Amygdala (tissue), 56 donors: Measurements from ENCODE around the gene ASB8.
A peak's percentile ranks its signal among the peaks of the same experiment; 100 is the strongest.
"Not testable (repeated sequence)": the region's sequence is repeated elsewhere in the genome, so short reads cannot be mapped to it uniquely, and the experiment has no call there.

Experiments
- DNase-seq, 56 donors: peaks; one replicate each; lab custom pipeline; 2025; lab: John Stamatoyannopoulos, UW

ASB8 gene

GRCh38 chr12:48183876-48184548 is 26.7 kb upstream of the ASB8 start:
- peak in 4 of 56 donors; percentile 32 to 59 (median 40) for DNase-seq

GRCh38 chr12:48183091-48183875 is 26.0 kb upstream of the ASB8 start, which contains the start of gene CCDC184:
Gene CCDC184, plus strand, starts transcription at chr12:48183644. Its CDS starts 479 bp downstream, at chr12:48184123.
- peak in 53 of 56 donors; percentile 27 to 88 (median 71) for DNase-seq

- no peak for DNase-seq
Measured at GRCh38 chr12:48182631-48183030, 25.3 kb upstream of the ASB8 start.

GRCh38 chr12:48180857-48181495 is 23.7 kb upstream of the ASB8 start:
- no peak for DNase-seq

- DNase-seq = no peak
Measured at GRCh38 chr12:48180424-48180823, 23.1 kb upstream of the ASB8 start.

- no peak for DNase-seq
Measured at GRCh38 chr12:48179466-48179865, 22.2 kb upstream of the ASB8 start.

- DNase-seq = no peak
Measured at GRCh38 chr12:48177982-48178381, 20.7 kb upstream of the ASB8 start.

- DNase-seq = no peak
Measured at GRCh38 chr12:48176417-48176751, 19.1 kb upstream of the ASB8 start.

GRCh38 chr12:48175613-48176416 is 18.5 kb upstream of the ASB8 start:
- DNase-seq = no peak

GRCh38 chr12:48169011-48169410 is 11.7 kb upstream of the ASB8 start:
- DNase-seq = no peak

- DNase-seq = no peak
Measured at GRCh38 chr12:48165089-48165981, 8.0 kb upstream of the ASB8 start.

- peak in 1 of 56 donors; percentile 8 for DNase-seq
Measured at GRCh38 chr12:48164451-48164850, 7.1 kb upstream of the ASB8 start.

GRCh38 chr12:48163150-48163747 is 5.9 kb upstream of the ASB8 start:
- no peak for DNase-seq

GRCh38 chr12:48160807-48161206 is 3.5 kb upstream of the ASB8 start:
- peak in 31 of 56 donors; percentile 9 to 71 (median 21) for DNase-seq

- no peak for DNase-seq
Measured at GRCh38 chr12:48160046-48160445, 2.7 kb upstream of the ASB8 start.

GRCh38 chr12:48157889-48158370 is 615 bp upstream of the ASB8 start:
- DNase-seq = no peak

GRCh38 chr12:48156652-48157017 is 680 bp downstream of the ASB8 start:
- no peak for DNase-seq

- DNase-seq = not testable (repeated sequence)
Measured at GRCh38 chr12:48155786-48156185, 1.5 kb downstream of the ASB8 start.
